IMR-90 (cell line): ENCODE measurements around the gene SFXN3. TPM values are rescaled to one million over a fixed set of nuclear protein-coding genes. Genes with fewer than 3 reads are reported as not detected.

Source experiments
- ATAC-seq: fragments of 200-7000 bp; cut with Tn5 transposase; 2 replicates; pipeline ENCODE4 v1.9.1; 2020; ENCODE audit warnings: low read depth, mild to moderate bottlenecking, moderate library complexity
- BruUV-seq: library from RNA; stranded (reverse); fragments of 400-500 nt; replicated peaks from 2 replicates; lab custom pipeline; 2021; lab: Mats Ljungman, UMichigan
- CTCF ChIA-PET: fragments of 300-600 bp; formaldehyde crosslinking; extraction: SDS; loops from one replicate; lab custom pipeline; 2021; ENCODE audit warnings: antibody characterized with exemption; lab: Yijun Ruan, JAX
- POLR2A ChIA-PET: fragments of 300-600 bp; sonication (Branson Sonifier 250); formaldehyde crosslinking; loops from one replicate; lab custom pipeline; 2022; ENCODE audit warnings: antibody characterized with exemption; ENCODE audit not compliant: unreplicated experiment; lab: Charles Lee
- DNase-seq: peaks from one replicate; pipeline ENCODE4 v3.0.0; 2013
- H2AFZ ChIP-seq: replicated peaks from 2 replicates; pipeline ENCODE3; 2013; ENCODE audit warnings: low read length, mild to moderate bottlenecking; ENCODE audit not compliant: poor library complexity
- H2AK5ac ChIP-seq: 2 replicates; pipeline ENCODE4 v1.6.1; 2013; ENCODE audit warnings: low read depth, low read length, inconsistent platforms
- H2AK9ac ChIP-seq: replicated peaks from 2 replicates; pipeline ENCODE3; 2013; ENCODE audit warnings: mild to moderate bottlenecking, low read depth, low read length, moderate library complexity; ENCODE audit not compliant: poor library complexity
- H2BK120ac ChIP-seq: 2 replicates; pipeline ENCODE4 v1.6.1; 2013; ENCODE audit warnings: low read depth, low read length, inconsistent platforms
- H2BK15ac ChIP-seq: 3 replicates; pipeline ENCODE4 v1.6.1; 2013; ENCODE audit warnings: low read depth, low read length, inconsistent platforms
- H2BK20ac ChIP-seq: 2 replicates; pipeline ENCODE4 v1.6.1; 2013; ENCODE audit warnings: low read depth, mild to moderate bottlenecking, inconsistent platforms, low read length, moderate library complexity
- H2BK5ac ChIP-seq: 2 replicates; pipeline ENCODE4 v1.6.1; 2013; ENCODE audit warnings: mild to moderate bottlenecking, low read depth, low read length, inconsistent platforms; ENCODE audit not compliant: poor library complexity, severe bottlenecking
- H3K14ac ChIP-seq: replicated peaks from 2 replicates; pipeline ENCODE4 v1.6.1; 2013; ENCODE audit warnings: low read depth, low read length, inconsistent platforms
- H3K18ac ChIP-seq: 2 replicates; pipeline ENCODE4 v1.6.1; 2013; ENCODE audit warnings: low read depth, low read length, control low read depth
- H3K23ac ChIP-seq: 2 replicates; pipeline ENCODE4 v1.6.1; 2013; ENCODE audit warnings: low read depth, low read length, inconsistent platforms
- H3K27ac ChIP-seq: 2 replicates; pipeline ENCODE4 v1.5.1; 2013; ENCODE audit warnings: mild to moderate bottlenecking, control low read depth, low read length; ENCODE audit not compliant: insufficient read depth
- H3K27me3 ChIP-seq: 2 replicates; pipeline ENCODE4 v1.6.1; 2013; ENCODE audit warnings: low read length; ENCODE audit not compliant: control insufficient read depth, insufficient read depth
- H3K36me3 ChIP-seq: 2 replicates; pipeline ENCODE4 v1.6.1; 2013; ENCODE audit warnings: low read length, mixed read lengths; ENCODE audit not compliant: control insufficient read depth, insufficient read depth
- H3K4ac ChIP-seq: 2 replicates; pipeline ENCODE4 v1.6.1; 2013; ENCODE audit warnings: low read depth, low read length, inconsistent platforms
- H3K4me1 ChIP-seq: 2 replicates; pipeline ENCODE4 v1.6.1; 2013; ENCODE audit warnings: low read length, mixed read lengths; ENCODE audit not compliant: control insufficient read depth, insufficient read depth
- H3K4me2 ChIP-seq: 2 replicates; pipeline ENCODE4 v1.6.1; 2013; ENCODE audit warnings: low read depth, mild to moderate bottlenecking, control low read depth, low read length, moderate library complexity
- H3K4me3 ChIP-seq: 2 replicates; pipeline ENCODE4 v1.5.1; 2013; ENCODE audit warnings: low read depth, mild to moderate bottlenecking, control low read depth, low read length, moderate library complexity; ENCODE audit not compliant: insufficient read depth
- H3K56ac ChIP-seq: 2 replicates; pipeline ENCODE4 v1.6.1; 2013; ENCODE audit warnings: low read length, inconsistent platforms; ENCODE audit not compliant: insufficient read depth; ENCODE audit errors: extremely low read depth
- H3K79me1 ChIP-seq, 2 experiments: 2 replicates each; pipeline ENCODE4 v1.6.1; 2013; ENCODE audit warnings: low read length in 2 of 2, inconsistent platforms in 1 of 2, low read depth in 1 of 2
- H3K9ac ChIP-seq: 2 replicates; pipeline ENCODE4 v1.6.1; 2013; ENCODE audit warnings: low read depth, low read length, control low read depth
- H3K9me1 ChIP-seq: 2 replicates; pipeline ENCODE4 v1.6.1; 2013; ENCODE audit warnings: low read length, inconsistent platforms; ENCODE audit not compliant: insufficient read depth
- H3K9me3 ChIP-seq: 2 replicates; pipeline ENCODE4 v1.6.1; 2013; ENCODE audit warnings: low read length; ENCODE audit not compliant: control insufficient read depth, insufficient read depth
- H4K20me1 ChIP-seq: 2 replicates; pipeline ENCODE4 v1.6.1; 2013; ENCODE audit warnings: low read length, inconsistent platforms; ENCODE audit not compliant: insufficient read depth
- H4K5ac ChIP-seq: 2 replicates; pipeline ENCODE4 v1.6.1; 2013; ENCODE audit warnings: mild to moderate bottlenecking, low read depth, low read length, control low read depth
- H4K8ac ChIP-seq, 2 experiments: 2 replicates each; pipeline ENCODE4 v1.6.1; 2013; ENCODE audit warnings: low read depth in 2 of 2, low read length in 2 of 2, control low read depth in 1 of 2, inconsistent platforms in 1 of 2
- H4K91ac ChIP-seq: 2 replicates; pipeline ENCODE4 v1.6.1; 2013; ENCODE audit warnings: low read depth, low read length, inconsistent platforms; ENCODE audit not compliant: insufficient read depth
- BHLHE40 ChIP-seq: fragments of 150-350 bp; IDR thresholded peaks from 2 replicates; pipeline ENCODE4 v1.6.1; 2016; ENCODE audit warnings: mild to moderate bottlenecking, low read depth, low read length
- CEBPB ChIP-seq: IDR thresholded peaks from 2 replicates; pipeline ENCODE4 v1.6.1; 2012; ENCODE audit warnings: low read depth, low read length, improper control_type of control experiment
- CHD1 ChIP-seq: IDR thresholded peaks from 2 replicates; pipeline ENCODE4 v1.6.1; 2012; ENCODE audit warnings: low read depth, low read length, improper control_type of control experiment
- FOS ChIP-seq: fragments of 150-350 bp; IDR thresholded peaks from 2 replicates; pipeline ENCODE4 v1.6.1; 2016; ENCODE audit warnings: low read depth, low read length
- MAZ ChIP-seq: IDR thresholded peaks from 2 replicates; pipeline ENCODE4 v1.6.1; 2012; ENCODE audit warnings: low read depth, mild to moderate bottlenecking, low read length, improper control_type of control experiment, moderate library complexity, borderline replicate concordance
- MXI1 ChIP-seq: IDR thresholded peaks from 2 replicates; pipeline ENCODE4 v1.6.1; 2012; ENCODE audit warnings: low read depth, mild to moderate bottlenecking, low read length, moderate library complexity, borderline replicate concordance
- POLR2A ChIP-seq: IDR thresholded peaks from 2 replicates; pipeline ENCODE4 v1.6.1; 2012; ENCODE audit warnings: mild to moderate bottlenecking, low read depth, low read length
- RAD21 ChIP-seq: IDR thresholded peaks from 2 replicates; pipeline ENCODE4 v1.6.1; 2012; ENCODE audit warnings: low read length, improper control_type of control experiment
- RCOR1 ChIP-seq: IDR thresholded peaks from 2 replicates; pipeline ENCODE4 v1.6.1; 2012; ENCODE audit warnings: mild to moderate bottlenecking, low read length, improper control_type of control experiment; ENCODE audit not compliant: insufficient replicate concordance
- RFX5 ChIP-seq: IDR thresholded peaks from 2 replicates; pipeline ENCODE4 v1.8.0; 2012; ENCODE audit warnings: low read depth, mild to moderate bottlenecking, low read length, moderate library complexity
- SMC3 ChIP-seq: fragments of 150-350 bp; IDR thresholded peaks from 2 replicates; pipeline ENCODE4 v1.6.1; 2016; ENCODE audit warnings: low read depth, mild to moderate bottlenecking, antibody characterized with exemption, low read length, moderate library complexity
- USF2 ChIP-seq: fragments of 150-350 bp; IDR thresholded peaks from 2 replicates; pipeline ENCODE4 v1.6.1; 2017; ENCODE audit warnings: mild to moderate bottlenecking, antibody characterized with exemption, low read length, low read depth
- WGBS, 2 experiments: methylation state at CpG; one replicate each; pipeline versions ENCODE4 v1.1.5 to v1.1.7; 2013; ENCODE audit warnings: missing lambda C conversion rate in 2 of 2; ENCODE audit not compliant: insufficient read length in 1 of 2; ENCODE audit errors: extremely low coverage in 2 of 2; 5-methylcytosine and 5-hydroxymethylcytosine counted together
- dilution Hi-C: fragments of 300-500 bp; cut with HindIII; formaldehyde crosslinking; loops from one replicate; pipeline ENCODE4 v1.14.3; 2018; ENCODE audit warnings: low sequenced_read_pairs; ENCODE audit not compliant: unreplicated experiment
- in situ Hi-C: fragments of 300-500 bp; cut with MboI; formaldehyde crosslinking; loops from 3 replicates; pipeline ENCODE4 v1.14.3; 2019; ENCODE audit warnings: low sequenced_read_pairs, inconsistent platforms, mixed read lengths
- intact Hi-C: fragments of 100-400 bp; cut with micrococcal nuclease; formaldehyde crosslinking; loops from 2 replicates; pipeline ENCODE4 v1.10.0; 2022
- polyA plus RNA-seq, 3 experiments: library from polyadenylated mRNA; depleted of rRNA; stranded (reverse); fragments of >200 nt; gene quantifications; 2 replicates each; pipeline ENCODE4 v1.2.3, GENCODE V29; 2012; ENCODE audit warnings: low replicate concordance in 1 of 3
- total RNA-seq: library from RNA; depleted of rRNA; stranded (reverse); fragments of >200 nt; gene quantifications from 2 replicates; pipeline ENCODE4 v1.2.3, GENCODE V29; 2012

SFXN3 gene
- total and polyA plus RNA-seq, 2 of the 4 experiments (the other 2 are of a cell fraction), result 64.7 to 77.2 TPM

GRCh38 chr10:100982916-100983830, 47.9 kb upstream of the SFXN3 start:
- Histone ChIP-seq H2BK5ac (no peak overlapping the region), H4K8ac (no peak overlapping the region), H3K27ac (no peak overlapping the region), H2BK120ac (no peak overlapping the region), H3K79me1 (peaks cover 27 to 41% of the 10 kb centered on the region in 2 experiments), H4K5ac (no peak overlapping the region), H3K4ac (no peak overlapping the region), H3K18ac (no peak overlapping the region), H3K23ac (no peak overlapping the region), H2BK15ac (no peak overlapping the region), H3K56ac (no peak overlapping the region), H4K91ac (no peak overlapping the region), H2AK5ac (no peak overlapping the region), H3K14ac (no peak overlapping the region), H3K9me3 (no peaks in the 10 kb centered on the region), H3K36me3 (peaks cover 35% of the 10 kb centered on the region), H3K27me3 (no peaks in the 10 kb centered on the region), H3K4me1 (peaks cover 8% of the 10 kb centered on the region; the same call in 1 of the 2 replicates), H3K4me3 (no peak overlapping the region), H3K4me2 (no peak overlapping the region), H2AK9ac (no peak overlapping the region), H3K9ac (no peak overlapping the region), H3K9me1 (peaks cover 13% of the 10 kb centered on the region), H4K20me1 (peaks cover 3% of the 10 kb centered on the region; the same call in 1 of the 2 replicates), H2AFZ (no peak overlapping the region), H2BK20ac (no peak overlapping the region)
- DNase-seq (no peak), ATAC-seq (no peak)
- CTCF ChIA-PET, result no interaction called here
- BruUV-seq, result no TSS peak
- in situ Hi-C loops, result no loop called here
- dilution Hi-C loops, result no loop called here
- POLR2A ChIA-PET, result interaction anchor here (0.6 kb wide), 1 partner anchor 369 kb away, joined by 4 read pairs; no protein-coding TSS in a partner anchor
- 91% methylated on average over 13 of the region's 24 CpGs; no CpG with 5 or more reads in 1 of the 2 experiments for WGBS, 2 experiments
- intact Hi-C loops, result no loop called here
- TF ChIP-seq SMC3 (no peak), RCOR1 (no peak), BHLHE40 (no peak), MXI1 (no peak), RAD21 (no peak), MAZ (no peak), USF2 (no peak), RFX5 (no peak), CEBPB (no peak), CHD1 (no peak), POLR2A (no peak), FOS (no peak)
